HEK293 (cell line): ENCODE data around the gene LSS.

Experiments used
- CTCF ChIA-PET: fragments of 350-600 bp; formaldehyde crosslinking; extraction: SDS; loops from one replicate; lab custom pipeline; 2021; ENCODE audit warnings: antibody characterized with exemption; lab: Yijun Ruan, JAX
- POLR2A ChIA-PET: fragments of 300-600 bp; formaldehyde crosslinking; extraction: SDS; loops from one replicate; lab custom pipeline; 2020; ENCODE audit warnings: antibody characterized with exemption, inconsistent platforms; lab: Yijun Ruan, JAX
- H3K27ac ChIP-seq: fragments of 200-500 bp; sonication (Bioruptor generic); 2 replicates; pipeline ENCODE4 v1.5.1; 2014; ENCODE audit warnings: low read depth, low read length, control low read depth, inconsistent platforms; ENCODE audit errors: extremely low read depth
- H3K36me3 ChIP-seq, 2 experiments: fragments of 200-500 bp in 1 of 2; sonication (Bioruptor generic) in 1 of 2; 1 replicate in 1 of 2; 2 replicates in 1 of 2; pipeline ENCODE4 v1.5.1; 2014 to 2017; ENCODE audit warnings: inconsistent platforms in 2 of 2, low read length in 2 of 2; ENCODE audit not compliant: control insufficient read depth in 2 of 2, insufficient read depth in 1 of 2
- H3K4me1 ChIP-seq: fragments of 200-500 bp; sonication (Bioruptor generic); 2 replicates; pipeline ENCODE4 v1.5.1; 2014; ENCODE audit warnings: mild to moderate bottlenecking, low read length, inconsistent platforms; ENCODE audit not compliant: control insufficient read depth, insufficient read depth
- H3K4me3 ChIP-seq: 2 replicates; pipeline ENCODE4 v1.5.1; 2011; ENCODE audit warnings: low read depth, mild to moderate bottlenecking, control low read depth, low read length, moderate library complexity
- H3K9me3 ChIP-seq: fragments of 200-500 bp; sonication (Bioruptor generic); 2 replicates; pipeline ENCODE4 v1.5.1; 2014; ENCODE audit warnings: low read depth, low read length, inconsistent platforms; ENCODE audit not compliant: control insufficient read depth, insufficient read depth
- GLIS1 ChIP-seq: fragments of 450-650 bp; formaldehyde crosslinking; IDR thresholded peaks from 2 replicates; pipeline ENCODE4 v1.5.1; 2016; ENCODE audit warnings: missing biosample characterization, missing genetic modification characterization
- GLIS2 ChIP-seq: fragments of 450-650 bp; formaldehyde crosslinking; IDR thresholded peaks from 2 replicates; pipeline ENCODE4 v1.5.1; 2016; ENCODE audit warnings: missing biosample characterization, missing genetic modification characterization
- KLF8 ChIP-seq: fragments of 450-650 bp; formaldehyde crosslinking; IDR thresholded peaks from 2 replicates; pipeline ENCODE4 v1.5.1; 2016; ENCODE audit warnings: missing biosample characterization, missing genetic modification characterization
- OSR2 ChIP-seq: fragments of 450-650 bp; formaldehyde crosslinking; IDR thresholded peaks from 2 replicates; pipeline ENCODE4 v1.5.1; 2016; ENCODE audit warnings: missing biosample characterization, missing genetic modification characterization
- REPIN1 ChIP-seq: fragments of 450-650 bp; formaldehyde crosslinking; IDR thresholded peaks from 2 replicates; pipeline ENCODE4 v1.5.1; 2017; ENCODE audit warnings: missing biosample characterization, missing genetic modification characterization, low read depth
- SALL2 ChIP-seq: fragments of 450-650 bp; formaldehyde crosslinking; IDR thresholded peaks from 2 replicates; pipeline ENCODE4 v1.5.0; 2017; ENCODE audit warnings: missing biosample characterization, mild to moderate bottlenecking, missing genetic modification characterization, borderline replicate concordance
- SP2 ChIP-seq: fragments of 450-650 bp; formaldehyde crosslinking; IDR thresholded peaks from 2 replicates; pipeline ENCODE4 v1.5.1; 2016; ENCODE audit warnings: missing biosample characterization, missing genetic modification characterization
- SP3 ChIP-seq: fragments of 450-650 bp; formaldehyde crosslinking; IDR thresholded peaks from 2 replicates; pipeline ENCODE4 v1.5.1; 2016; ENCODE audit warnings: missing biosample characterization, missing genetic modification characterization
- ZFP69B ChIP-seq: fragments of 450-650 bp; formaldehyde crosslinking; IDR thresholded peaks from 2 replicates; pipeline ENCODE4 v1.5.1; 2016; ENCODE audit warnings: missing biosample characterization, missing genetic modification characterization
- ZIC2 ChIP-seq: fragments of 450-650 bp; formaldehyde crosslinking; IDR thresholded peaks from 2 replicates; pipeline ENCODE4 v1.5.1; 2016; ENCODE audit warnings: missing biosample characterization, missing genetic modification characterization
- ZNF10 ChIP-seq: fragments of 450-650 bp; formaldehyde crosslinking; IDR thresholded peaks from 2 replicates; pipeline ENCODE4 v1.5.1; 2017; ENCODE audit warnings: missing biosample characterization, missing genetic modification characterization
- ZNF132 ChIP-seq: fragments of 450-650 bp; formaldehyde crosslinking; IDR thresholded peaks from 2 replicates; pipeline ENCODE4 v1.5.1; 2017; ENCODE audit warnings: missing biosample characterization, missing genetic modification characterization, borderline replicate concordance
- ZNF174 ChIP-seq: fragments of 450-650 bp; formaldehyde crosslinking; IDR thresholded peaks from 2 replicates; pipeline ENCODE4 v1.5.0; 2017; ENCODE audit warnings: missing biosample characterization, mild to moderate bottlenecking, missing genetic modification characterization
- ZNF24 ChIP-seq: fragments of 450-650 bp; formaldehyde crosslinking; IDR thresholded peaks from 2 replicates; pipeline ENCODE4 v1.5.1; 2016; ENCODE audit warnings: missing biosample characterization, missing genetic modification characterization
- ZNF341 ChIP-seq: fragments of 450-650 bp; formaldehyde crosslinking; IDR thresholded peaks from 2 replicates; pipeline ENCODE4; 2016; ENCODE audit warnings: low read depth, missing biosample characterization, missing genetic modification characterization
- ZNF423 ChIP-seq: fragments of 450-650 bp; formaldehyde crosslinking; IDR thresholded peaks from 2 replicates; pipeline ENCODE4 v1.5.1; 2016; ENCODE audit warnings: missing biosample characterization, missing genetic modification characterization
- ZNF501 ChIP-seq: fragments of 450-650 bp; formaldehyde crosslinking; IDR thresholded peaks from 2 replicates; pipeline ENCODE4 v1.5.1; 2016; ENCODE audit warnings: missing biosample characterization, missing genetic modification characterization
- ZNF530 ChIP-seq: fragments of 450-650 bp; formaldehyde crosslinking; IDR thresholded peaks from 2 replicates; pipeline ENCODE4 v1.5.1; 2016; ENCODE audit warnings: low read depth, missing biosample characterization, missing genetic modification characterization
- ZNF548 ChIP-seq: fragments of 450-650 bp; formaldehyde crosslinking; IDR thresholded peaks from 2 replicates; pipeline ENCODE4 v1.5.1; 2016; ENCODE audit warnings: missing biosample characterization, missing genetic modification characterization
- ZNF600 ChIP-seq: fragments of 450-650 bp; formaldehyde crosslinking; IDR thresholded peaks from 2 replicates; pipeline ENCODE4 v1.5.1; 2016; ENCODE audit warnings: missing biosample characterization, missing genetic modification characterization
- ZNF623 ChIP-seq: fragments of 450-650 bp; formaldehyde crosslinking; IDR thresholded peaks from 2 replicates; pipeline ENCODE4 v1.5.1; 2016; ENCODE audit warnings: missing biosample characterization, missing genetic modification characterization
- ZNF768 ChIP-seq: fragments of 450-650 bp; formaldehyde crosslinking; IDR thresholded peaks from 2 replicates; pipeline ENCODE4 v1.5.1; 2018; ENCODE audit warnings: missing biosample characterization, mild to moderate bottlenecking, missing genetic modification characterization
- ZNF843 ChIP-seq: fragments of 450-650 bp; formaldehyde crosslinking; IDR thresholded peaks from 2 replicates; pipeline ENCODE4 v1.5.1; 2016; ENCODE audit warnings: missing biosample characterization, missing genetic modification characterization
- ZSCAN16 ChIP-seq: fragments of 450-650 bp; formaldehyde crosslinking; IDR thresholded peaks from 2 replicates; pipeline ENCODE4 v1.5.1; 2016; ENCODE audit warnings: missing biosample characterization, missing genetic modification characterization
- TF ChIP-seq, protein P1 (sequence below): fragments of 450-650 bp; formaldehyde crosslinking; IDR thresholded peaks from 2 replicates; pipeline ENCODE4 v1.5.1; 2016; ENCODE audit warnings: missing biosample characterization, missing genetic modification characterization
- TF ChIP-seq, protein P2 (sequence below): fragments of 450-650 bp; formaldehyde crosslinking; conservative IDR thresholded peaks from 2 replicates; pipeline ENCODE4 v1.5.1; 2016; ENCODE audit warnings: low read depth, missing biosample characterization, missing genetic modification characterization
- TF ChIP-seq, protein P3 (sequence below): fragments of 450-650 bp; formaldehyde crosslinking; IDR thresholded peaks from 2 replicates; pipeline ENCODE4 v1.5.1; 2016; ENCODE audit warnings: missing biosample characterization, missing genetic modification characterization

The LSS gene

DNA sequence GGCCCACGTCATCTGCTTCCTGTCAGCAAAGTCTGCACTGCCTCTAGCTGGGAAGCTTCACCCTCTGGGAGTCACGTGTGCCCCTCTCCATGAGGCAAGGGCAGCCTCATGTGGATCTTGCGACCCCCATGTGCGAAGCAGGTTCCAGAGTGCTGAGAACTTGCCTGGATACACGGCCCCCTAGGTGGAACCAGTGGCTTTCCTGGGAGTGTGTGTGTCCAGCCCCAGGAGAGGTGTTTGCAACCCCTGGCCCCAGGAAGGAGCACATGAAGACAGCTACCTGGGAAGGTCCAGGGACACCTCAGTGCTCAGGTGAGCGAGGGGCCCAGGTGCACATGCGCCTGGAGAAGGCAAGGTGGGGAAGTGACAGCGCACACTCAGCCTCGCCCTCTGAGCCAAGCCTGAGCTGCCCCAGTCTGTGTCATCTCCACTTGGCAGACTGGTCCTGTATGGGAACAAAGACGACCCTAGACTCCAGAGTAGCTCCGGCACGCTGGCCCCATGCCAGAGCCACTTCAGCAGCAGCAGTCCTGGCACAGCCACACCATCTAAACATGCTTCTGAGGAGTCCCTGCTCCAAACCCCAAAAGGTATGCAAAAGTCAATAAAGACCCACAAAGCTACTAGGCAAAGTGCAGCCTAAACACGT lies 8.9 kb downstream of the LSS start:
- H3K27ac ChIP-seq, result no peak overlapping the region
- CTCF ChIA-PET, result interaction anchor here (1.4 kb wide), 1 partner anchor 66 kb away, joined by 4 read pairs; no protein-coding TSS in a partner anchor
- POLR2A ChIA-PET, result interaction anchor here (0.7 kb wide), 2 partner anchors 149 to 239 kb away, joined by 3 read pairs; no protein-coding TSS in a partner anchor
- H3K4me3 ChIP-seq, result no peak overlapping the region
- TF ChIP-seq GLIS1, result peak; percentile 80
- TF ChIP-seq OSR2 (tag by site-specific recombination), result peak; percentile 69; the same call in 1 of the 2 replicates
- no peak for TF ChIP-seq ZNF843
- TF ChIP-seq GLIS2 (tag by site-specific recombination), result 0 out of 2 replicates have a peak, but pooled peaks have one; percentile 28
- TF ChIP-seq SALL2, result no peak
- TF ChIP-seq ZIC2 (tag by site-specific recombination), result peak; percentile 88
- no peak for TF ChIP-seq KLF8 (tag by site-specific recombination)
- no peak for TF ChIP-seq SP3 (tag by site-specific recombination)
- TF ChIP-seq, protein P1, sequence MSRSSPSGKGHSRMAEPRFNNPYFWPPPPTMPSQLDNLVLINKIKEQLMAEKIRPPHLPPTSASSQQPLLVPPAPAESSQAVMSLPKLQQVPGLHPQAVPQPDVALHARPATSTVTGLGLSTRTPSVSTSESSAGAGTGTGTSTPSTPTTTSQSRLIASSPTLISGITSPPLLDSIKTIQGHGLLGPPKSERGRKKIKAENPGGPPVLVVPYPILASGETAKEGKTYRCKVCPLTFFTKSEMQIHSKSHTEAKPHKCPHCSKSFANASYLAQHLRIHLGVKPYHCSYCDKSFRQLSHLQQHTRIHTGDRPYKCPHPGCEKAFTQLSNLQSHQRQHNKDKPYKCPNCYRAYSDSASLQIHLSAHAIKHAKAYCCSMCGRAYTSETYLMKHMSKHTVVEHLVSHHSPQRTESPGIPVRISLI (tag by site-specific recombination), result no peak
- TF ChIP-seq ZNF501 (tag by site-specific recombination), result no peak
- peak; percentile 89 for TF ChIP-seq ZNF600 (tag by site-specific recombination)
- TF ChIP-seq ZNF174 (tag by site-specific recombination), result no peak
- peaks cover 13 to 40% of the 10 kb centered on the region in 2 experiments; a peak in 2 of 3 replicates for H3K36me3 ChIP-seq
- H3K9me3 ChIP-seq, result no peaks in the 10 kb centered on the region
- no peaks in the 10 kb centered on the region for H3K4me1 ChIP-seq

DNA sequence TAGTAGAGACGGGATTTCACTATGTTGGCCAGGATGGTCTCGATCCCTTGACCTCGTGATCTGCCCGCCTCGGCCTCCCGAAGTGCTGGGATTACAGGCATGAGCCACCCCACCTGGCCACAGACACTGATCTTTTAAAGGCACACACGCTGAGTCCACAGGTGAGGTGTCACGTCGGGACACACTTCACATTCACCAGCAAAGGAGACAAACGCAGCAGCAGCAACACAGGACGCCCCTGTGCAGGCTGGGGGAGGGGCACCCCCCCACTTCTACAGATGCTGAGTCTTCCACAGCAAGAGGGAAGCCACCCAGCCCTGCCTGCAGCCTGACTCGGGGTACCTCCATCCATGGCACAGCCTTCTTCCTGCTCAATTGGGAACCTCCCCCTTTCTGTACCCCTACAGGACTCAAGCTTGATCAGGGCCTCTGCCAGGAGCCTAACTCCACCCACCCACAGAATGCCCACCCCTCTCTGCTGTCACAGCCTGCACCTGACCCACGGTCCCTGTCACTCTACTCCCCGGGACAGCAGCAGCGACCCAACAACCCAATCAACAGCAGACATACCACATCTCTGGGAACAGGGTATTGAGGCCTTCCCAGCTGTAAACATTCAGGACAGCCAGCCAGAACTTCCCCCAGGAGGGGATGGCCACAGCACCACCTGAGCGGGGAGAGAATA lies 9.5 kb downstream of the LSS start:
- peaks cover 13 to 40% of the 10 kb centered on the region in 2 experiments; a peak in 2 of 3 replicates for H3K36me3 ChIP-seq

DNA sequence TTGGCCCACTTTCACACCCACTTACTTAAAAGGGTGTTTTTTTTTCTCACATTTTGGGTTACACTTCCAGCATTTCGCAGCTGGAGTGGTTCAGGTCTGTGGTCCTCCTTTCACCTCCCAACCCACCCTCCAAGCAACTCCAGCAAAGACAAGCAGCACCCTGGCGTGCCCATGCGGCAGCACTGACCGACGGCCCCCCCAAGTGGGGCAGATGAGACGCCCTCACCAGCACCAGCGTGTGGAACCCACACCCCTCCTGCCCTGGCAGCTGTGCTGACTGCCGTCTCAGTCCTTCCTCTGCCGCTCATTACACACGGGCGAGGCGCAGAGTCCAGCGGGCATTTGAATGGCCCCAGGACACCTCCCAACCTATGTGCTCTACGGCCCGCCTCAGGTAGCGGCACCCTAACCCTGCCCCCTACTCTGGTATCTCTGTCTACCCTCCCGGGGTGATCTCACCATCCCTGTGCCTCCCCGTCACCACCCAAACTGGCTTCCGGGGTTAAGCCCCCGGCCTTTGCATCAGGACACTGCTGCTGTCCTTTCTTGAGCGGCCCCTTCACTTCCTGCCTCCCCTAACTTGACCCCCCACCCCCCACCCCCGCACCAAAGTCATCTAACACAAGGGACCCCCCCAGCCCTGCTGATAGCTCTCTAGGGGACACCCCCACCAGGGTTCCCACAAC lies 10.9 kb downstream of the LSS start:
- Histone ChIP-seq H3K36me3 (peaks cover 13 to 46% of the 10 kb centered on the region in 2 experiments; a peak in 2 of 3 replicates), H3K4me1 (no peaks in the 10 kb centered on the region), H3K9me3 (no peaks in the 10 kb centered on the region), H3K27ac (no peak overlapping the region), H3K4me3 (no peak overlapping the region)
- POLR2A ChIA-PET, result no interaction called here
- CTCF ChIA-PET, result no interaction called here
- TF ChIP-seq ZFP69B (tag by site-specific recombination) (no peak), ZNF132 (tag by site-specific recombination) (no peak), ZSCAN16 (tag by site-specific recombination) (no peak), ZNF10 (tag by site-specific recombination) (no peak), ZNF423 (tag by site-specific recombination) (no peak), ZNF341 (tag by site-specific recombination) (no peak), ZNF768 (tag by site-specific recombination) (no peak)
- TF ChIP-seq, protein P2, sequence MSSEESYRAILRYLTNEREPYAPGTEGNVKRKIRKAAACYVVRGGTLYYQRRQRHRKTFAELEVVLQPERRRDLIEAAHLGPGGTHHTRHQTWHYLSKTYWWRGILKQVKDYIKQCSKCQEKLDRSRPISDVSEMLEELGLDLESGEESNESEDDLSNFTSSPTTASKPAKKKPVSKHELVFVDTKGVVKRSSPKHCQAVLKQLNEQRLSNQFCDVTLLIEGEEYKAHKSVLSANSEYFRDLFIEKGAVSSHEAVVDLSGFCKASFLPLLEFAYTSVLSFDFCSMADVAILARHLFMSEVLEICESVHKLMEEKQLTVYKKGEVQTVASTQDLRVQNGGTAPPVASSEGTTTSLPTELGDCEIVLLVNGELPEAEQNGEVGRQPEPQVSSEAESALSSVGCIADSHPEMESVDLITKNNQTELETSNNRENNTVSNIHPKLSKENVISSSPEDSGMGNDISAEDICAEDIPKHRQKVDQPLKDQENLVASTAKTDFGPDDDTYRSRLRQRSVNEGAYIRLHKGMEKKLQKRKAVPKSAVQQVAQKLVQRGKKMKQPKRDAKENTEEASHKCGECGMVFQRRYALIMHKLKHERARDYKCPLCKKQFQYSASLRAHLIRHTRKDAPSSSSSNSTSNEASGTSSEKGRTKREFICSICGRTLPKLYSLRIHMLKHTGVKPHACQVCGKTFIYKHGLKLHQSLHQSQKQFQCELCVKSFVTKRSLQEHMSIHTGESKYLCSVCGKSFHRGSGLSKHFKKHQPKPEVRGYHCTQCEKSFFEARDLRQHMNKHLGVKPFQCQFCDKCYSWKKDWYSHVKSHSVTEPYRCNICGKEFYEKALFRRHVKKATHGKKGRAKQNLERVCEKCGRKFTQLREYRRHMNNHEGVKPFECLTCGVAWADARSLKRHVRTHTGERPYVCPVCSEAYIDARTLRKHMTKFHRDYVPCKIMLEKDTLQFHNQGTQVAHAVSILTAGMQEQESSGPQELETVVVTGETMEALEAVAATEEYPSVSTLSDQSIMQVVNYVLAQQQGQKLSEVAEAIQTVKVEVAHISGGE (tag by site-specific recombination), result no peak
- TF ChIP-seq, protein P3, sequence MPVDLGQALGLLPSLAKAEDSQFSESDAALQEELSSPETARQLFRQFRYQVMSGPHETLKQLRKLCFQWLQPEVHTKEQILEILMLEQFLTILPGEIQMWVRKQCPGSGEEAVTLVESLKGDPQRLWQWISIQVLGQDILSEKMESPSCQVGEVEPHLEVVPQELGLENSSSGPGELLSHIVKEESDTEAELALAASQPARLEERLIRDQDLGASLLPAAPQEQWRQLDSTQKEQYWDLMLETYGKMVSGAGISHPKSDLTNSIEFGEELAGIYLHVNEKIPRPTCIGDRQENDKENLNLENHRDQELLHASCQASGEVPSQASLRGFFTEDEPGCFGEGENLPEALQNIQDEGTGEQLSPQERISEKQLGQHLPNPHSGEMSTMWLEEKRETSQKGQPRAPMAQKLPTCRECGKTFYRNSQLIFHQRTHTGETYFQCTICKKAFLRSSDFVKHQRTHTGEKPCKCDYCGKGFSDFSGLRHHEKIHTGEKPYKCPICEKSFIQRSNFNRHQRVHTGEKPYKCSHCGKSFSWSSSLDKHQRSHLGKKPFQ (tag by site-specific recombination), result no peak

More for the DNA sequence above, 9.5 kb downstream of the LSS start:
- ChIA-PET POLR2A (interaction anchor here (0.7 kb wide), 2 partner anchors 90 to 148 kb away, joined by 3 read pairs; no protein-coding TSS in a partner anchor), CTCF (interaction anchor here (1.4 kb wide), 1 partner anchor 66 kb away, joined by 4 read pairs; no protein-coding TSS in a partner anchor)
- Histone ChIP-seq H3K27ac (no peak overlapping the region), H3K4me3 (no peak overlapping the region), H3K4me1 (no peaks in the 10 kb centered on the region), H3K9me3 (no peaks in the 10 kb centered on the region)
- TF ChIP-seq SP2 (tag by site-specific recombination) (peak; percentile 17; the same call in 1 of the 2 replicates), ZNF24 (tag by site-specific recombination) (no peak), REPIN1 (tag by site-specific recombination) (no peak), ZNF530 (tag by site-specific recombination) (no peak), ZNF548 (tag by site-specific recombination) (no peak), ZNF623 (tag by site-specific recombination) (no peak)
